Thyroid gland (tissue), 4 donors: ENCODE data around the gene LHB. TPM values are rescaled to one million over a fixed set of nuclear protein-coding genes. Genes with fewer than 3 reads are reported as not detected.
"Not testable (repeated sequence)": the region's sequence is repeated elsewhere in the genome, so short reads cannot be mapped to it uniquely, and the experiment has no call there.

Experiments
- DNase-seq, 2 donors: peaks; one replicate each; pipeline ENCODE4 v3.0.0-alpha.2; 2019
- H3K27ac ChIP-seq, 3 donors: fragments of 200-600 bp; sonication (generic); 1 replicate in 2 of 3; 2 replicates in 1 of 3; pipeline ENCODE4 v1.5.1; 2016 to 2019; ENCODE audit warnings: mild to moderate bottlenecking in 1 of 3, moderate library complexity in 1 of 3
- H3K27me3 ChIP-seq: fragments of 200-600 bp; sonication (generic); one replicate; pipeline ENCODE4 v1.5.1; 2019
- H3K36me3 ChIP-seq, 2 donors: fragments of 200-600 bp; sonication (generic); one replicate each; pipeline ENCODE4 v1.5.1; 2016 to 2019
- H3K4me1 ChIP-seq, 2 donors: fragments of 200-600 bp; sonication (generic); one replicate each; pipeline ENCODE4 v1.5.1; 2017 to 2019
- H3K4me3 ChIP-seq, 3 donors: fragments of 200-600 bp; sonication (generic); replicated peaks in 1 of 3; 1 replicate in 2 of 3; 2 replicates in 1 of 3; pipeline ENCODE4 v1.5.1; 2016; ENCODE audit warnings: mild to moderate bottlenecking in 1 of 3
- H3K9me3 ChIP-seq: fragments of 200-600 bp; sonication (generic); one replicate; pipeline ENCODE4 v1.5.1; 2017
- CTCF ChIP-seq, 6 experiments: fragments of 200-600 bp in 3 of 6; fragments of 450-650 bp in 3 of 6; sonication (generic) in 3 of 6; IDR thresholded peaks; one replicate each; pipeline ENCODE4 v1.5.1; 2016 to 2019; ENCODE audit warnings: antibody characterized with exemption in 6 of 6, mild to moderate bottlenecking in 2 of 6, inconsistent platforms in 1 of 6, moderate library complexity in 1 of 6
- WGBS, 2 donors: methylation state at CpG; one replicate each; pipeline ENCODE4 v1.1.5; 2017; 5-methylcytosine and 5-hydroxymethylcytosine counted together
- intact Hi-C: fragments of 100-400 bp; cut with DNase I; formaldehyde crosslinking; loops from one replicate; pipeline ENCODE4 v1.15.1; 2023
- total RNA-seq, 4 donors: library from RNA; depleted of rRNA; stranded (reverse); fragments of >200 nt; gene quantifications; one replicate each; pipeline ENCODE4 v1.2.3, GENCODE V29; 2016

The LHB gene
- total RNA-seq, 4 donors from 2014 or later = not detected

GRCh38 chr19:49036815-49037214 is 19.9 kb upstream of the LHB start, which contains the start of gene CGB1:
Gene CGB1 (minus strand): TSS chr19:49036895. CDS start chr19:49036711, 184 bp downstream.
- intact Hi-C loops, H3K36me3 ChIP-seq, H3K4me1 ChIP-seq, H3K9me3 ChIP-seq, DNase-seq, H3K27ac ChIP-seq, H3K27me3 ChIP-seq, H3K4me3 ChIP-seq: not testable (repeated sequence)
- 56 to 61% methylated on average over 18 of the region's 18 CpGs for WGBS, 2 donors
- peak in 1 of 6 experiments; percentile 9 for TF ChIP-seq CTCF (IDR thresholded peaks at IDR 0.05)

GRCh38 chr19:49031642-49032301 is 14.9 kb upstream of the LHB start, which contains the start of gene CGB2:
Gene CGB2 (plus strand): TSS chr19:49031890. CDS start chr19:49032096, 206 bp downstream.
- DNase-seq, H3K27me3 ChIP-seq, intact Hi-C loops, H3K36me3 ChIP-seq, H3K27ac ChIP-seq, H3K4me1 ChIP-seq, H3K4me3 ChIP-seq, H3K9me3 ChIP-seq: not testable (repeated sequence)
- WGBS, 2 donors = 21 to 34% methylated on average over 22 to 28 of the region's 28 CpGs

- H3K9me3 ChIP-seq, H3K36me3 ChIP-seq, H3K27me3 ChIP-seq, H3K27ac ChIP-seq, DNase-seq, intact Hi-C loops, H3K4me3 ChIP-seq, H3K4me1 ChIP-seq: not testable (repeated sequence)
- 92 to 95% methylated on average over 4 to 7 of the region's 8 CpGs for WGBS, 2 donors
Observed at GRCh38 chr19:49030323-49030722, 13.4 kb upstream of the LHB start.

GRCh38 chr19:49029749-49030148 is 12.9 kb upstream of the LHB start:
- H3K27me3 ChIP-seq, H3K27ac ChIP-seq, H3K4me1 ChIP-seq, DNase-seq, H3K9me3 ChIP-seq, intact Hi-C loops, H3K4me3 ChIP-seq, H3K36me3 ChIP-seq: not testable (repeated sequence)
- WGBS, 2 donors = 92 to 95% methylated on average over 8 to 11 of the region's 14 CpGs

- DNase-seq, intact Hi-C loops, H3K4me1 ChIP-seq, H3K27me3 ChIP-seq, H3K4me3 ChIP-seq, H3K36me3 ChIP-seq, H3K9me3 ChIP-seq, H3K27ac ChIP-seq: not testable (repeated sequence)
- WGBS, 2 donors = 79 to 83% methylated on average over 7 to 8 of the region's 9 CpGs
Observed at GRCh38 chr19:49028686-49029085, 11.8 kb upstream of the LHB start.

GRCh38 chr19:49025599-49025998 is 8.7 kb upstream of the LHB start:
- DNase-seq, H3K36me3 ChIP-seq, H3K27me3 ChIP-seq, H3K4me3 ChIP-seq, H3K4me1 ChIP-seq, intact Hi-C loops, H3K9me3 ChIP-seq, H3K27ac ChIP-seq: not testable (repeated sequence)
- WGBS, 2 donors = 82 to 88% methylated on average over 18 to 20 of the region's 23 CpGs

- H3K27me3 ChIP-seq, H3K9me3 ChIP-seq, DNase-seq, intact Hi-C loops, H3K4me3 ChIP-seq, H3K4me1 ChIP-seq, H3K36me3 ChIP-seq, H3K27ac ChIP-seq: not testable (repeated sequence)
- WGBS, 2 donors = 70 to 88% methylated on average over 2 to 4 of the region's 6 CpGs
Observed at GRCh38 chr19:49025088-49025487, 8.2 kb upstream of the LHB start.

- DNase-seq, intact Hi-C loops, H3K27ac ChIP-seq, H3K27me3 ChIP-seq, H3K4me3 ChIP-seq, H3K9me3 ChIP-seq, H3K36me3 ChIP-seq, H3K4me1 ChIP-seq: not testable (repeated sequence)
- WGBS, 2 donors = 53 to 87% methylated on average over 3 of the region's 15 CpGs
Observed at GRCh38 chr19:49024233-49024632, 7.3 kb upstream of the LHB start, which contains the start of gene CGB3. Gene CGB3 (minus strand): TSS chr19:49024333. CDS start chr19:49023971, 362 bp downstream.
